ENCODE measurements around the gene NET1.
A peak's percentile ranks its signal among the peaks of the same experiment; 100 is the strongest.

The NET1 gene

GRCh38 chr10:5442065-5442989 lies 30.0 kb downstream of the NET1 start:
- TF ChIP-seq RAD21 (IDR thresholded peaks at IDR 0.05; ENCODE audit: low read depth) (peak; percentile 69), CEBPB (IDR thresholded peaks at IDR 0.05) (peak; percentile 40; the same call in 1 of the 2 replicates), YY1 (IDR thresholded peaks at IDR 0.05; ENCODE audit: low read depth) (no peak)

GRCh38 chr10:5442990-5443370 lies 30.6 kb downstream of the NET1 start:
- TF ChIP-seq MAX (IDR thresholded peaks at IDR 0.05), result no peak
- no peak for TF ChIP-seq REST (IDR thresholded peaks at IDR 0.05; ENCODE audit: low read depth)
- no peak for TF ChIP-seq FOXM1 (IDR thresholded peaks at IDR 0.05; ENCODE audit: borderline replicate concordance, low read depth)
- TF ChIP-seq EP300 (IDR thresholded peaks at IDR 0.05; ENCODE audit: borderline replicate concordance), result no peak
- no peak for TF ChIP-seq CREB1 (IDR thresholded peaks at IDR 0.05; ENCODE audit: low read depth)

GRCh38 chr10:5443429-5443828 lies 31.1 kb downstream of the NET1 start:
- TF ChIP-seq TAF1 (IDR thresholded peaks at IDR 0.05; ENCODE audit: low read depth), result no peak
- no peak for TF ChIP-seq USF1 (IDR thresholded peaks at IDR 0.05)
- no peak for TF ChIP-seq FOXM1 (IDR thresholded peaks at IDR 0.05; ENCODE audit: borderline replicate concordance, low read depth)
- TF ChIP-seq TEAD4 (IDR thresholded peaks at IDR 0.05), result no peak

GRCh38 chr10:5445006-5445405 lies 32.6 kb downstream of the NET1 start:
- TF ChIP-seq EP300 (IDR thresholded peaks at IDR 0.05; ENCODE audit: borderline replicate concordance) (no peak), TEAD4 (IDR thresholded peaks at IDR 0.05) (no peak), ZBTB7A (IDR thresholded peaks at IDR 0.05; ENCODE audit: low read depth) (no peak), TAF1 (IDR thresholded peaks at IDR 0.05; ENCODE audit: low read depth) (no peak)

- peak; percentile 71 for TF ChIP-seq TAF1 (IDR thresholded peaks at IDR 0.05; ENCODE audit: low read depth)
- no peak for TF ChIP-seq TEAD4 (IDR thresholded peaks at IDR 0.05)
- TF ChIP-seq MAX (IDR thresholded peaks at IDR 0.05), result peak; percentile 95
- TF ChIP-seq USF1 (IDR thresholded peaks at IDR 0.05), result peak; percentile 94
- no peak for TF ChIP-seq CREB1 (IDR thresholded peaks at IDR 0.05; ENCODE audit: low read depth)
Measured at GRCh38 chr10:5446390-5446926, 34.1 kb downstream of the NET1 start.

GRCh38 chr10:5447056-5447455 lies 34.7 kb downstream of the NET1 start:
- TF ChIP-seq USF1 (IDR thresholded peaks at IDR 0.05) (no peak), TEAD4 (IDR thresholded peaks at IDR 0.05) (no peak), FOXM1 (IDR thresholded peaks at IDR 0.05; ENCODE audit: borderline replicate concordance, low read depth) (no peak), RAD21 (IDR thresholded peaks at IDR 0.05; ENCODE audit: low read depth) (no peak), MAX (IDR thresholded peaks at IDR 0.05) (no peak), CREB1 (IDR thresholded peaks at IDR 0.05; ENCODE audit: low read depth) (no peak), NFIC (IDR thresholded peaks at IDR 0.05) (no peak), TAF1 (IDR thresholded peaks at IDR 0.05; ENCODE audit: low read depth) (no peak), REST (IDR thresholded peaks at IDR 0.05; ENCODE audit: low read depth) (no peak), ZBTB7A (IDR thresholded peaks at IDR 0.05; ENCODE audit: low read depth) (no peak), EGR1 (IDR thresholded peaks at IDR 0.05) (no peak), YY1 (IDR thresholded peaks at IDR 0.05; ENCODE audit: low read depth) (no peak)
